Parathyroid adenoma (tissue), 2 donors: ENCODE measurements around the gene GSN.

Experiments used
- H2AFZ ChIP-seq: fragments of 300-600 bp; sonication (generic); one replicate; pipeline ENCODE4 v1.7.0; 2017; ENCODE audit warnings: antibody characterized with exemption, mild to moderate bottlenecking
- H3K27ac ChIP-seq: fragments of 300-600 bp; sonication (generic); one replicate; pipeline ENCODE4 v1.7.0; 2017
- H3K27me3 ChIP-seq: fragments of 300-600 bp; sonication (generic); one replicate; pipeline ENCODE4 v1.7.0; 2017; ENCODE audit warnings: low read length; ENCODE audit not compliant: control insufficient read depth, insufficient read depth
- H3K36me3 ChIP-seq: fragments of 300-600 bp; sonication (generic); one replicate; pipeline ENCODE4 v1.7.0; 2017; ENCODE audit warnings: low read length; ENCODE audit not compliant: control insufficient read depth, insufficient read depth
- H3K4me1 ChIP-seq: fragments of 300-600 bp; sonication (generic); one replicate; pipeline ENCODE4 v1.7.0; 2017; ENCODE audit warnings: control low read depth
- H3K4me2 ChIP-seq: fragments of 300-600 bp; sonication (generic); one replicate; pipeline ENCODE4 v1.7.0; 2017; ENCODE audit warnings: low read length
- H3K4me3 ChIP-seq: fragments of 300-600 bp; sonication (generic); one replicate; pipeline ENCODE4 v1.7.0; 2017; ENCODE audit warnings: low read depth, low read length
- H3K79me2 ChIP-seq: fragments of 300-600 bp; sonication (generic); one replicate; pipeline ENCODE4 v1.7.0; 2017; ENCODE audit warnings: control low read depth
- H3K9ac ChIP-seq: fragments of 300-600 bp; sonication (generic); one replicate; pipeline ENCODE4 v1.7.0; 2017; ENCODE audit warnings: mild to moderate bottlenecking
- H3K9me3 ChIP-seq: fragments of 300-600 bp; sonication (generic); one replicate; pipeline ENCODE4 v1.7.0; 2017; ENCODE audit warnings: low read length; ENCODE audit not compliant: control insufficient read depth
- TF ChIP-seq, protein P1 (sequence below): fragments of 300-600 bp; sonication (generic); IDR thresholded peaks from one replicate; pipeline ENCODE4 v1.7.0; 2017; ENCODE audit warnings: antibody characterized with exemption, mild to moderate bottlenecking
- donor health status: primary hyperparathyroidism.

GSN gene

DNA sequence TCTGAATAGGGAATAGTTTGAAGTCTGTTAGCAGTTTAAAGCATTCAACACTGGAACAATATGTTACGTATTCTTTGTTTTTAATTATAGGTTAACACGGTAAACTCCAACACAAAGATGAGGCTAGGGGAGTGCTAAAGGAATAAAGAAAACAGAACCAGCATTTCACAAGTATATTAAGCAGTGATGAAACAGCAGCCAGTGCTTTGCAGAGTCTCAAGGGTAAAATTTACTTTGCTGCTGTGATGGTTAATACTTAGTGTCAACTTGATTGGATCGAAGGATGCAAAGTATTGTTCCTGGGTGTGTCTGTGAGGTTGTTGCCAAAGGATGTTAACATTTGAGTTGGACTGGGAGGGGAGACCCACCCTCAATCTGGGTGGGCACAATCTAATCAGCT is 30.0 kb upstream of the GSN start:
- no peak overlapping the region for H3K4me3 ChIP-seq
- no peaks in the 10 kb centered on the region for H3K4me1 ChIP-seq
- H3K27ac ChIP-seq, result no peak overlapping the region
- no peak overlapping the region for H2AFZ ChIP-seq
- no peaks in the 10 kb centered on the region for H3K9me3 ChIP-seq
- TF ChIP-seq, protein P1, sequence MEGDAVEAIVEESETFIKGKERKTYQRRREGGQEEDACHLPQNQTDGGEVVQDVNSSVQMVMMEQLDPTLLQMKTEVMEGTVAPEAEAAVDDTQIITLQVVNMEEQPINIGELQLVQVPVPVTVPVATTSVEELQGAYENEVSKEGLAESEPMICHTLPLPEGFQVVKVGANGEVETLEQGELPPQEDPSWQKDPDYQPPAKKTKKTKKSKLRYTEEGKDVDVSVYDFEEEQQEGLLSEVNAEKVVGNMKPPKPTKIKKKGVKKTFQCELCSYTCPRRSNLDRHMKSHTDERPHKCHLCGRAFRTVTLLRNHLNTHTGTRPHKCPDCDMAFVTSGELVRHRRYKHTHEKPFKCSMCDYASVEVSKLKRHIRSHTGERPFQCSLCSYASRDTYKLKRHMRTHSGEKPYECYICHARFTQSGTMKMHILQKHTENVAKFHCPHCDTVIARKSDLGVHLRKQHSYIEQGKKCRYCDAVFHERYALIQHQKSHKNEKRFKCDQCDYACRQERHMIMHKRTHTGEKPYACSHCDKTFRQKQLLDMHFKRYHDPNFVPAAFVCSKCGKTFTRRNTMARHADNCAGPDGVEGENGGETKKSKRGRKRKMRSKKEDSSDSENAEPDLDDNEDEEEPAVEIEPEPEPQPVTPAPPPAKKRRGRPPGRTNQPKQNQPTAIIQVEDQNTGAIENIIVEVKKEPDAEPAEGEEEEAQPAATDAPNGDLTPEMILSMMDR, result no peak
- H3K79me2 ChIP-seq, result no peaks in the 10 kb centered on the region
- no peaks in the 10 kb centered on the region for H3K36me3 ChIP-seq
- no peak overlapping the region for H3K4me2 ChIP-seq
- no peaks in the 10 kb centered on the region for H3K27me3 ChIP-seq
- no peak overlapping the region for H3K9ac ChIP-seq

GRCh38 chr9:121239071-121239470 is 28.9 kb upstream of the GSN start:
- Histone ChIP-seq H3K4me1 (no peaks in the 10 kb centered on the region), H3K9ac (no peak overlapping the region), H3K4me2 (no peak overlapping the region)

GRCh38 chr9:121239851-121240250 is 28.1 kb upstream of the GSN start:
- Histone ChIP-seq H3K27ac (no peak overlapping the region), H3K4me3 (no peak overlapping the region)

More at GRCh38 chr9:121239071-121239470, 28.9 kb upstream of the GSN start:
- H3K36me3 ChIP-seq, result no peaks in the 10 kb centered on the region
- no peak overlapping the region for H3K27ac ChIP-seq
- no peak overlapping the region for H2AFZ ChIP-seq
- TF ChIP-seq, protein P1, result no peak
- no peaks in the 10 kb centered on the region for H3K27me3 ChIP-seq
- H3K4me3 ChIP-seq, result no peak overlapping the region
- no peaks in the 10 kb centered on the region for H3K9me3 ChIP-seq
- no peaks in the 10 kb centered on the region for H3K79me2 ChIP-seq

DNA sequence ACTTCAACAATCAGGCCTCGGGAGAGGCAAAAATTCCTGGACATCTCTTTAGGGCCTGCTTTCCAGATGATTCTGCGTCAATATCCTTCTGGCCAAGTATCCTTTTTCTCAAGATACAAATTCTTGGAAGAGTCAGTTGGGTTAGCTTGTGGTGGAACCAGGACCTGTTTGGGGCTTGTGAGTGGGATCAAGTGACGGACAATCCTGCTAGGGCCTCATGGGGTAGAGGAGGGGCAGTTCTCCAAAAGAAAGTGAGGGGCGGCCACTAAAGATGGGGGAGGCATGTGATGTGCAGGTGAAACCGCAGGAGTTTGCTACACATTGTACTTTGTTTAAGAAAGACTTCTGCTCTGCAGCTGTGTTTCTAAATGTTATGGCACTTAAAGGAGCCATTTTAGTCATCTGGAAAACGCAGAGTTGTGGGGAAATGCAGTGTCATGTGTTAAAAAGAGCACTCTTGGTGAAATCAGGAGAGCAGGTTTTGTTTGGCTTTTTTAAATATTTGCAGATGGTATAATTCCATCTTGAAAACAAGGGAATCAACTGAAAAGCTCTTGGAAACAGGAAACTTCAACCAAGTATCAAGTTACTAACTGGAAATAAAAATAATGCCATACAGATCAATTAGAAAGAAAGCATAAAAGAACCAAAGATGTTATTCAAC is 27.4 kb upstream of the GSN start:
- no peak overlapping the region for H2AFZ ChIP-seq
- no peaks in the 10 kb centered on the region for H3K4me1 ChIP-seq
- H3K4me3 ChIP-seq, result no peak overlapping the region
- H3K9ac ChIP-seq, result no peak overlapping the region
- H3K4me2 ChIP-seq, result no peak overlapping the region
- H3K36me3 ChIP-seq, result no peaks in the 10 kb centered on the region
- H3K9me3 ChIP-seq, result no peaks in the 10 kb centered on the region
- TF ChIP-seq, protein P1, result no peak
- no peak overlapping the region for H3K27ac ChIP-seq
- no peaks in the 10 kb centered on the region for H3K27me3 ChIP-seq
- H3K79me2 ChIP-seq, result no peaks in the 10 kb centered on the region

More at GRCh38 chr9:121239851-121240250, 28.1 kb upstream of the GSN start:
- H3K79me2 ChIP-seq, result no peaks in the 10 kb centered on the region
- H3K27me3 ChIP-seq, result no peaks in the 10 kb centered on the region
- no peak overlapping the region for H3K4me2 ChIP-seq
- no peaks in the 10 kb centered on the region for H3K36me3 ChIP-seq
- H2AFZ ChIP-seq, result no peak overlapping the region
- TF ChIP-seq, protein P1, result no peak
- no peaks in the 10 kb centered on the region for H3K9me3 ChIP-seq
- H3K9ac ChIP-seq, result no peak overlapping the region
- H3K4me1 ChIP-seq, result no peaks in the 10 kb centered on the region
